GM21360 (cell line): Measurements from ENCODE around the gene SLC25A48.

Experiments
- ATAC-seq: cut with Tn5 transposase; IDR thresholded peaks from one replicate; pipeline ENCODE4 v1.9.1; 2021; ENCODE audit warnings: mild to moderate bottlenecking, moderate library complexity; ENCODE audit not compliant: unreplicated experiment

SLC25A48 gene

GRCh38 chr5:135916638-135917263 lies 82.3 kb downstream of the SLC25A48 start:
- ATAC-seq: no peak

- no peak for ATAC-seq
Observed at GRCh38 chr5:135920199-135920598, 85.7 kb downstream of the SLC25A48 start.

GRCh38 chr5:135921388-135921787 lies 86.9 kb downstream of the SLC25A48 start:
- no peak for ATAC-seq

GRCh38 chr5:135930029-135930948 lies 95.8 kb downstream of the SLC25A48 start:
- ATAC-seq: no peak

- no peak for ATAC-seq
Observed at GRCh38 chr5:135930949-135931295, 96.5 kb downstream of the SLC25A48 start.

GRCh38 chr5:135934939-135935338 lies 100.5 kb downstream of the SLC25A48 start:
- ATAC-seq: no peak

- no peak for ATAC-seq
Observed at GRCh38 chr5:135937245-135937911, 102.9 kb downstream of the SLC25A48 start.
